MG63 (cell line): ENCODE measurements around the gene SEPTIN2. TPM values are rescaled to one million over a fixed set of nuclear protein-coding genes. Genes with fewer than 3 reads are reported as not detected.
"Not testable (repeated sequence)": the region's sequence is repeated elsewhere in the genome, so short reads cannot be mapped to it uniquely, and the experiment has no call there.

Experiments used
- DNase-seq: peaks from one replicate; pipeline ENCODE4 v3.0.0-alpha.2; 2020
- H3K27me3 ChIP-seq: fragments of 250-450 bp; sonication (Bioruptor Pico); 2 replicates; pipeline ENCODE4 v1.5.1; 2020; ENCODE audit warnings: mild to moderate bottlenecking, moderate library complexity
- H3K36me3 ChIP-seq: fragments of 250-450 bp; sonication (Bioruptor Pico); 2 replicates; pipeline ENCODE4 v1.5.1; 2020; ENCODE audit warnings: mild to moderate bottlenecking, moderate library complexity
- H3K4me3 ChIP-seq: fragments of 250-450 bp; sonication (Bioruptor Pico); 2 replicates; pipeline ENCODE4 v1.5.1; 2020; ENCODE audit warnings: mild to moderate bottlenecking, moderate library complexity
- H3K9me3 ChIP-seq: fragments of 250-450 bp; sonication (Bioruptor Pico); 2 replicates; pipeline ENCODE4 v1.5.1; 2020; ENCODE audit warnings: mild to moderate bottlenecking, moderate library complexity
- total RNA-seq: library from RNA; depleted of rRNA; stranded (reverse); fragments of >200 nt; shearing (Covaris generic); gene quantifications from 2 replicates; pipeline ENCODE4 v1.2.3, GENCODE V29; 2014; ENCODE audit warnings: low replicate concordance; rRNA removed

The SEPTIN2 gene
- total RNA-seq, result 348 and 489 TPM in 2 replicates

DNA sequence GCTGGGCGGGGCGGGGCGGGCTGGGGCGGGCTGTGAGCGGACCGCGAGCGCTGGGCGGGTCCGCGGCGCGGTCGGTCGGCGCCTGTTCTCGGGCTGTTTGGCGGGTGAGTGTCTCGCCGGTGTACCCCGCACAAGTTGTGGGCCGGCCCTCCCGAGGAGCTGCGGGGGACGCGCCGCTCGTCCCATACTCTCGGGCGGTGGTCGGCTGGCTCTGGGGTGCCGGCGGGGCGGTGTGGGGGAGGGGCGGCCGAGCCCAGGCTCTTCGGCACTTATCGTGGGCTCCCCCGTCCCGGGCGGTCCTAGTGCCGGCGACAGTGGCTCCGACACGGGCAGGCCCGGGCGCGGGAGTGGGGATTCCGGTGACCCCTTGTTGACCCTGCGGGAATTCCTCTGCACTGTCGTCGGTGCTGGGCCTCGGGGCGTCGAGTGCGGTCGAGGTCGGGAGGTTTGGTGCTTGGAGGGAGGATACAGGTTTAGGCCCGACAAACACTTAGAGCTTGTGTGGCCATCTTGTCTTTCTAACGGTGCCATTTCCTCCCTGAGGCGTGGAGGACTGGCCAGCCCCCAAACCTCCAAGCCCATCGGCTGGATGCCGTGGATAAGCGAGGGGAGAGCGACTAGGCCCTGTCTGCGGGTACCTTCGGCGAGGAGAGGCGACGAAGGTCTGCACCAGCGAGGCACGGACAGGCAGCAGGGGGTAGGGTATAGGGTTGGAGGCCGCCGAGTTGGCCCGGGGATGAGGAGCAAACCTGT lies at the start of gene SEPTIN2:
TSS of gene SEPTIN2 (plus strand) at position 47 of the 753 bp plus-strand sequence. CDS start 8,308 bp downstream, outside the sequence.
- no peak for DNase-seq
- Histone ChIP-seq H3K4me3 (peak within 1 kb of the TSS; percentile 91), H3K9me3 (no peaks in the 10 kb centered on the region), H3K27me3 (no peaks in the 10 kb centered on the region), H3K36me3 (peaks cover 57% of the 10 kb centered on the region)

DNA sequence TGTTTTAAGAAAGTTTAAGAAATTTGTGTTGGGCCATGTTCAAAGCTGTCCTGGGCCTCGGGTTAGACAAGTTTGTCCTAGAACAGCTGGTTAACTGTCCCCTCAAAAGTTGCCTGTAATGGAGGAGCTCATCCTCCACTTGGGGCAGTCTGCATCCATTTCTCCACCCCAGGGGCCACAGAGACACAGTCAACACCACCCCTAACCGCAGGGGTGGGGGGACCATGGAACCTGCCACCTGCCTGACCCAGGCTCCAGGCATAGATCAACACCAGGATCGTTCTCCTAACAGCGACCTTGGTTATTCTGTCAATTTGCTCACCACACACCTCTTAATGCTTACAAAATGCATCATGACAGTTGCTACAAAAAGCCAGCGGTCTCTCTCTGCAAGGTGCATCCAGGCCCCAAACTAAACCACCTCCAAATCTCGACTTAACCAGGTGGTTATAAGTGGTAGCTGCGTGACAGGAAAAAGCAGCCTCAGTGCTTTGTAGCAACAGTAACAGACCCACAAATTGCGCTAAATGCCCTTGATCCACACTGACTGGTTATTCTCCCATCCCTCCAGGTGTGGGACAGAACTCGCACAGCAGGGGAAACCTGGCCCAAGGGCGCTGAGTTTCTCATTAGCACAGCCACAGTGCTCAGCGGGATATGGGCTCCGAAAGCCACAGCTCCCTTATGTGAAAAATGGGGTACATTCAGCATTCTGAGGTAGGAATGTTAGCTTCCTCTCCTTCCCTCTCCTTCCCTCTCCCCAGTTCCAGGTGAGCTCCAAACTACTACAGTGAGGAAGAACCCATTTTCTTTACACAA lies 48.3 kb upstream of the SEPTIN2 start:
- no peaks in the 10 kb centered on the region for H3K9me3 ChIP-seq
- DNase-seq, result no peak
- H3K36me3 ChIP-seq, result peaks cover 89% of the 10 kb centered on the region

DNA sequence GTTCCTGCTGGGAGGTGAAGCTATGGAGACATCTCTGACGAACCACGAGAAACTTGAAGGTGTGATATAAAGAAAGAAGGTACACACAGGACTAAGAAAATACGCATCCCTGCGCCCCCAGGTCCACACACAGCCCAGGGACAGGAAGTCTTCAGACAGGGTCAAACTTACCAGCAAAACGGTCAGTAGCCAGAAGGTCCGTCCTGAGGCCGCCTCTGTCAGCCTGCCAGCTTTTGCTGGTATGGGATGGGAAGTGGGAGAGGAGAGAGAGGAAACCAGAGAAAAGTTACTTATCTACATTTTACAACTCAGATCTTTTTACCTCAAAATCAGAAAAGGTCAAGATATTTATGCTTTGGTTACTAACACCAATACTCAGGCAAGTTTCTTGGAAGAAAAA lies 47.4 kb upstream of the SEPTIN2 start:
- no peak for DNase-seq
- Histone ChIP-seq H3K27me3 (no peaks in the 10 kb centered on the region), H3K36me3 (peaks cover 80% of the 10 kb centered on the region), H3K9me3 (no peaks in the 10 kb centered on the region), H3K4me3 (no peak overlapping the region)

More for the DNA sequence above, 48.3 kb upstream of the SEPTIN2 start:
- Histone ChIP-seq H3K27me3 (no peaks in the 10 kb centered on the region), H3K4me3 (no peak overlapping the region)

DNA sequence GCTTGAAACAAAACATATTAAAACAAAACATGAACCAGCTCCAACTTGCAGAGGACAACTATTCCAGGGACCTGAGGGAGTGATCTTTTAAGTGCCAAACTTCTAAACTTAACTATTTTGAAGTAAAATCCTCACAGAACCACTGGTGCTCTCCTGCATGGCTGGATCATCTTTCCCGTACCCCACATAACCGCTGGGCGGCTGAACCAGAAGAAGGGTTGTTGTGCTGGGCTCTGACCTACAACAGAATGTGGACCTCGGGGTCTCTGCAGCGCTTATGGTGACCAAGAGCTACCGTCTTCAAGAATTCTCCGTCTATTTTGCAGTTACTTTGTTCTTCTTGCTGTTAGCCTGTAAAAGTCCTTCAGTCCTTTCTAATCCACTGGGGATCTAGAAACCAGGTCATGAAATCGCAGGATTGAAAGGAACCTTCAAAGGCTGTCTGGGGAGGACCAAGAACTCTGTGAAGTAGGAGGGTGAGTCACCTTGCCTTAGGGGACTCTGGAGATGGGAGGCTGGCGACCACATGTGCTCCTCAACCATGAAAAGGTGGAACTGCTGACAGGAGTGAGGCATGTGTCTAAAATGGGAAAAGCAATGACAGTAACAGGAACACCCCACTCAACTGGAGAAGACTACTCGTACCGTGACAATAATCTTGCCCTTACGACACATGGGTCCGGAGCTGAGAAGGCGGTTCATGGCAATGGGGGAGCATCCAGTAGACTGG lies 46.8 kb upstream of the SEPTIN2 start:
- H3K4me3 ChIP-seq, result no peak overlapping the region
- H3K36me3 ChIP-seq, result peaks cover 75% of the 10 kb centered on the region

DNA sequence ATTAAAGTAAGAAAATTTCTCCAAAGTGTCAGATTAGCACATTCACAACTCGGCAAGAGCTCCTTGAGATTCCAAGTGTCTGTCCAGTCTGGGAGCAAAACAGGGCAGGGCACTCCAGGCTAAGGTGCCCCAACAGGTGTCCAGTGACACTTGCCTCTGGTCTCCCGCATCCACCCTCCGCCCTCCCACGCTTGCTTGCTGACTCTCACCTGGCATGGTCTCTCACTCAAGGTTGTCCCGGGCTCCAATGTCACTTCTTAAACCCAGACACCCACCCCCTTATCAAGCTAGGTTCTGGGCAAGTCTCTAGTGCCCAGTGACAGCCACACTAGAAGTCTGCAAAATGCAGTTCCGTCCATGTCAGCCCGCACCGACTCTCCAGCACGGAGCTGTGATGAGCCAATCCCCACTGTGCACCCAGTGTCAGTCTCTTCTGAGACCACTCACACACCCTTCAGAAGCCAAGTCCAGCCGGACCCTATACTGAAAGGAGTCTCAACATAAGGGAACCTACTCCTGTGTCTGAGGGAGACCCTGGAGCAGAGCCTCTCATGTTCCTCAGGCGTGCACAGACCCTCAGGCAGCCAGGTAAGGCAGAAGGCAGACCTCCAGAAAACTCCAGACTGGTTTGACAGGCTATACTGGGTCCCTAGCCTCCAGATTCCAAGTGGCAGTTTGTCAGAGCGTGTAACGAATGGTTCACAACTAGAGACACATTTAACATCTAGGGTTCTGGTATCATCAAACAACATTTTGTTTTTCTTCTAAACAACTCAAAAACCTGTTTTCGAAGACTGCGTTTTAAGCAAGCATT lies 45.8 kb upstream of the SEPTIN2 start:
- Histone ChIP-seq H3K9me3 (no peaks in the 10 kb centered on the region), H3K4me3 (no peak overlapping the region), H3K27me3 (no peaks in the 10 kb centered on the region), H3K36me3 (peaks cover 64% of the 10 kb centered on the region)
- DNase-seq, result no peak

More for the DNA sequence above, 46.8 kb upstream of the SEPTIN2 start:
- Histone ChIP-seq H3K27me3 (no peaks in the 10 kb centered on the region), H3K9me3 (no peaks in the 10 kb centered on the region)
- no peak for DNase-seq

- peak overlapping the region; percentile 56 for H3K4me3 ChIP-seq
- H3K9me3 ChIP-seq, result no peaks in the 10 kb centered on the region; the same call in 1 of the 2 replicates
- H3K27me3 ChIP-seq, result no peaks in the 10 kb centered on the region
- H3K36me3 ChIP-seq, result peaks cover 58% of the 10 kb centered on the region
- no peak for DNase-seq
Observed at GRCh38 chr2:241270531-241270930, 45.2 kb upstream of the SEPTIN2 start.

GRCh38 chr2:241271706-241272302 lies 43.9 kb upstream of the SEPTIN2 start:
- DNase-seq, result peak; percentile 83
- peaks cover 52% of the 10 kb centered on the region for H3K36me3 ChIP-seq
- H3K9me3 ChIP-seq, result no peaks in the 10 kb centered on the region; the same call in 1 of the 2 replicates
- peak overlapping the region; percentile 56 for H3K4me3 ChIP-seq
- no peaks in the 10 kb centered on the region for H3K27me3 ChIP-seq

GRCh38 chr2:241272303-241273209 lies 43.2 kb upstream of the SEPTIN2 start:
- Histone ChIP-seq H3K9me3 (no peaks in the 10 kb centered on the region; the same call in 1 of the 2 replicates), H3K4me3 (peak overlapping the region; percentile 56), H3K36me3 (peaks cover 45% of the 10 kb centered on the region), H3K27me3 (no peaks in the 10 kb centered on the region)
- DNase-seq, result peak; percentile 76

GRCh38 chr2:241273210-241274020 lies 42.3 kb upstream of the SEPTIN2 start:
- no peak for DNase-seq
- peak overlapping the region; percentile 56 for H3K4me3 ChIP-seq
- H3K36me3 ChIP-seq, result peaks cover 36% of the 10 kb centered on the region
- no peaks in the 10 kb centered on the region for H3K27me3 ChIP-seq
- H3K9me3 ChIP-seq, result no peaks in the 10 kb centered on the region; the same call in 1 of the 2 replicates

DNA sequence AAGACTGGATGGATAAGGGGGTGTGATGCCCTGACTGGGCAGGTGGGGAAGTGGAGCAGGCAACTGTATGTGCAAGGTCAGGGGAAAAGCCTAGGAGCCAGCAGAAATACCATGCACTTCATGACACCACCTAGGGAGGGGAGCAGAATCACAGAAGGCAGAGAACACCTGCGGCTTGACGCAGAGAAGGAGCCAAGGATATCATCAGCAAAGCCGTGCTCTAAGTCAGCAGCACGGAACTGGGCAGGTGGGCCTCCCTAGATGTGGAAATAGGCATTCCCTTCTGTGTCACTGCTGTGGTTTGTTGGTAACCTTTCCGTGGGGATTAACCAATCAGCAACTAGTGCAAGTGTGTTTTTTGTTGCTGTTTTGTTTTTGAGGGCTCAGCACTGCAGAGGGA lies 41.6 kb upstream of the SEPTIN2 start:
- no peaks in the 10 kb centered on the region; the same call in 1 of the 2 replicates for H3K9me3 ChIP-seq
- H3K36me3 ChIP-seq, result peaks cover 29% of the 10 kb centered on the region
- H3K4me3 ChIP-seq, result no peak overlapping the region
- no peak for DNase-seq
- H3K27me3 ChIP-seq, result no peaks in the 10 kb centered on the region

DNA sequence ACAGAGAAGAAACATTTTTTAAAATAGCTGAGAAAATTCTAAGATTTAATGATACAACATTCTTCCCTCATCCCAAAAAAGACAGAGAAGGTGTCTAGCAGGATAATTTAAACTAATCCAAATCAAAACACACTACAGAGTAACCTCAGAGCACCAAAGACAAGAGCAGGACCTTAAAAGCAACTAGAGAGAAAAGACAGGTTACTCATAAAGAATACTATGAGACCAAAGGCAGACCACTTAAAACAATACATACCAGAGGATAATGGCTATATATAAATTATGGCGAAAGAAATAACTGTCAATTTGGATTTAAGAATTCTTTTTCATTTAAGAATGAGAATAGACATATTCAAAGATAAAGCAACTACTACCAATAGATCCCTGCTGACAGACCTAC lies 40.2 kb upstream of the SEPTIN2 start:
- Histone ChIP-seq H3K9me3 (no peaks in the 10 kb centered on the region; the same call in 1 of the 2 replicates), H3K27me3 (no peaks in the 10 kb centered on the region), H3K4me3 (no peak overlapping the region), H3K36me3 (peaks cover 16% of the 10 kb centered on the region)
- no peak for DNase-seq

DNA sequence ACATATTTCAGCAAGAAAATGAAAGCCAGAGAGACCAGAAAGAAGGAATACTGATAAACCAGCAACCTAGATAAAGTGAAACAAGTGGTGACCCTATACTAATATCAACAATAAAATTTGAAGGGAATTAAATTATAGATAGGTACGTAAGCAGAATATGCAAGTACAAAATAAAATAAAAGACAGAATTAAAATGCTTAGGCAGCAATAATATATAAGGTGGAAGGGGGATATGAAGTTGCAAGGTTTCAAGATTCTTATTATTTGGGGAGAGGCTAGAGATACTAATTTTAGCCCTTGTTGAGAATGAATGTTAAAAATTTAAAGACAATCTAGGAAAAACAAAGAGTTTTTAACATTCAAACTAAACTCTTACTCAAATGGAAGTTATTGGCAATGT lies 39.8 kb upstream of the SEPTIN2 start:
- Histone ChIP-seq H3K27me3 (no peaks in the 10 kb centered on the region), H3K9me3 (no peaks in the 10 kb centered on the region; the same call in 1 of the 2 replicates), H3K36me3 (peaks cover 12% of the 10 kb centered on the region), H3K4me3 (no peak overlapping the region)
- no peak for DNase-seq

DNA sequence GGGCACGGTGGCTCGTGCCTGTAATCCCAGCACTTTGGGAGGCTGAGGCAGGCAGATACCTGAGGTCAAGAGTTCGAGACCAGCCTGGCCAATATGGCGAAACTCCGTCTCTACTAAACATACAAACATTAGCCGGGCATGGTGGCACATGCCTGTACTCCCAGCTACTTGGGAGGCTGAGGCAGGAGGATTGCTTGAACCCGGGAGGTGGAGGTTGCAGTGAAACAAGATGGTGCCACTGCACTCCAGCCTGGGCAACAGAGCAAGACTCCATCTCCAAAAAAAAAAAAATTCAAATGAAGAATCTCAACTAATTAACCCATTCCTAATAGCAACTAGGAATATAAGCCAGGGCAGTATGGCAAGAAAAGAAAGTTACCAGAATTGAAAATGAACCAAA lies 37.4 kb upstream of the SEPTIN2 start:
- not testable (repeated sequence) for H3K27me3 ChIP-seq, H3K4me3 ChIP-seq, DNase-seq, H3K9me3 ChIP-seq, H3K36me3 ChIP-seq

DNA sequence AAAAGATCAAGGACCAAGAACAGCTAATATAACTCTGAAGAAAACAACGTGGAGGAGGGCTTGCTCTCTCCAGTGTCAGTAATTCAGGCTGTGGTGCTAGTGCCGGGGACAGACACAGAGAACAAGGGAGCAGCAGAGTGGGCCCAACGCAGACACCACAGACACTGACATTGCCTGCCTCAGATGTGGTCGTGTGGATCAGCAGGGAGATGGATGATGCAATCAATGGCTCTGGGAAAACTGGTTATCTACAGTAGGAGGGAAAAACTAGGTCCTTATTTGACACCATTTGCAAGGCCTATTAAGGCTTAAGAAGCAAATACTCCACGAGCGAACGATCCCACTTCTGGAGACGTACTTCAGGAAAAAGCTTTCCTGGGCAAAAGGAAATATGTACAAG lies 36.3 kb upstream of the SEPTIN2 start:
- Histone ChIP-seq H3K9me3 (no peaks in the 10 kb centered on the region; the same call in 1 of the 2 replicates), H3K36me3 (peaks cover 7% of the 10 kb centered on the region; the same call in 1 of the 2 replicates), H3K27me3 (no peaks in the 10 kb centered on the region), H3K4me3 (no peak overlapping the region)
- DNase-seq, result no peak
